Measurements from ENCODE around the gene PTPRE. TPM values are rescaled to one million over a fixed set of nuclear protein-coding genes. Genes with fewer than 3 reads are reported as not detected.

PTPRE gene
- total and polyA plus RNA-seq, 4 donors: 1.5 to 12.5 (median 3.7) TPM

DNA sequence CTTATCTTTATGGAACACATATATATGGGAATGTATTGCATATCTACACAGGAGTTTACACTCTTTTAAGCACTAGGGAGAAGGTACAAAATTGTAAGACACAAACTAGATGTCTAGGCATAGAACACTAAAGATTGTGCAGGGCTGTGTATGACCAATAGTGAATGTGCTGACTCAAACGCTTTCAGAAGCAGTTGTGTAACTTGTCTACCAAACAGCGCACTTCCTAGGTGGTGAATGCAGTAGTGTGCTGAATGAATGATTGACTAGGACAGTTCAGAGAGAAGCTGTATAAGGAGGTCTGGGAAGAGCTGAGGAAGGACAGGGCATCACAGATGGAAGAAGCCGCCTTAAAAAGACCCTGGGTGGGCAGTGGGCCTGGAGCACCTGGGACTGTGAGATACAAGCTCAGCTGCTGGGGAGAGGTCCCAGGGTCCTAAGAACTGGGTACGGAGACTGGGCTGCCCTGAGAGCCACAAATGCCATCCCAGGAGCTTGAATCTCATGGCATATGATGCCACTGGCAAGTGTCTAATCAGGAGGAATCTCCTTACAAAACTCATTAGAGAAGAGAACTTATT lies 28.3 kb upstream of the PTPRE start:
- Histone ChIP-seq H3K4me3 (ENCODE audit: low read depth in 1 of 3, low read length in 3 of 3) (no peak overlapping the region), H3K9ac (ENCODE audit: low read depth in 1 of 2, low read length in 2 of 2) (no peak overlapping the region), H3K36me3 (ENCODE audit: control insufficient read depth in 4 of 4, insufficient read depth in 3 of 4, low read depth in 1 of 4, low read length in 3 of 4) (peaks cover 0 to 19% (median 5%) of the 10 kb centered on the region in 4 donors), H3K27ac (ENCODE audit: low read depth in 1 of 2, low read length in 2 of 2) (no peak overlapping the region), H3K9me3 (ENCODE audit: control insufficient read depth in 4 of 4, low read length in 3 of 4) (no peaks in the 10 kb centered on the region), H3K4me1 (ENCODE audit: control insufficient read depth in 4 of 4, insufficient read depth in 4 of 4, low read length in 3 of 4) (peaks cover 2 to 18% (median 5%) of the 10 kb centered on the region in 4 donors), H3K27me3 (ENCODE audit: control insufficient read depth in 4 of 4, insufficient read depth in 4 of 4, low read length in 3 of 4) (no peaks in the 10 kb centered on the region)
- DNase-seq (ENCODE audit: low spot score): no peak
- 81% methylated on average over 4 of the region's 4 CpGs for WGBS
- TF ChIP-seq RXRA (IDR thresholded peaks at IDR 0.05) (no peak), NR2F2 (IDR thresholded peaks at IDR 0.05) (no peak), FOXA2 (IDR thresholded peaks at IDR 0.05) (no peak), HNF4A (conservative IDR thresholded peaks at IDR 0.05) (no peak)

DNA sequence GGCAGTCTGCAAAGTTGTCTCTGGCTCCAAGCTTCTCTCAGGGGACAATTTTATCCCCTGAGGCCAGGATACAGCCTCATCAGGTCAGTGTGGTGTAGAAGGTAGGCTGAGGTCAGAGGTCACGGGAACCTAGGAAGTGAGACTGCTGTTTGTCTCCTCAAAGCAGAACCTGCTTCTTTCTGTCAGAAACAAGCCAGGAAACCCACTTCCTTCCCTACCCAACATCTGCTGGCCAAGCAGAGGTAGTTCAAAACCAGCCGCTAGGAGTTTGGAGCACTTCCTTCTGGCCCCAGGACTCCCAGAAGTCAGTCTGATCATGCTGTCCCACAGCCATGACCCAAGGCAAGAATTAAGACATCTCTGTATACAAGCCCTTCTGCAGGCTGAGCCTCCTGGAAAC lies 26.3 kb upstream of the PTPRE start:
- Histone ChIP-seq H3K9me3 (ENCODE audit: control insufficient read depth in 4 of 4, low read length in 3 of 4) (no peaks in the 10 kb centered on the region), H3K4me1 (ENCODE audit: control insufficient read depth in 4 of 4, insufficient read depth in 4 of 4, low read length in 3 of 4) (peaks cover 2 to 18% (median 5%) of the 10 kb centered on the region in 4 donors), H3K36me3 (ENCODE audit: control insufficient read depth in 4 of 4, insufficient read depth in 3 of 4, low read depth in 1 of 4, low read length in 3 of 4) (peaks cover 0 to 19% (median 5%) of the 10 kb centered on the region in 4 donors), H3K27me3 (ENCODE audit: control insufficient read depth in 4 of 4, insufficient read depth in 4 of 4, low read length in 3 of 4) (no peaks in the 10 kb centered on the region), H3K27ac (ENCODE audit: low read depth in 1 of 2, low read length in 2 of 2) (peak overlapping the region in 1 of 2 donors; percentile 36), H3K4me3 (ENCODE audit: low read depth in 1 of 3, low read length in 3 of 3) (no peak overlapping the region), H3K9ac (ENCODE audit: low read depth in 1 of 2, low read length in 2 of 2) (no peak overlapping the region)
- WGBS: 61% methylated on average over 2 of the region's 2 CpGs
- no peak for DNase-seq (ENCODE audit: low spot score)
- TF ChIP-seq RXRA (IDR thresholded peaks at IDR 0.05) (no peak), EGR1 (IDR thresholded peaks at IDR 0.05; ENCODE audit: low read depth in 2 of 2) (peak in 1 of 2 donors; percentile 37), GABPA (IDR thresholded peaks at IDR 0.05 in 1 of 2, conservative IDR thresholded peaks at IDR 0.05 in 1 of 2) (no peak), JUND (IDR thresholded peaks at IDR 0.05) (no peak), NR2F2 (IDR thresholded peaks at IDR 0.05) (no peak), RAD21 (IDR thresholded peaks at IDR 0.05) (no peak), FOXA1 (IDR thresholded peaks at IDR 0.05) (no peak), SP1 (IDR thresholded peaks at IDR 0.05) (no peak), FOXA2 (IDR thresholded peaks at IDR 0.05) (no peak), YY1 (IDR thresholded peaks at IDR 0.05) (no peak), HNF4G (IDR thresholded peaks at IDR 0.05) (no peak), TAF1 (conservative IDR thresholded peaks at IDR 0.05) (no peak), HNF4A (conservative IDR thresholded peaks at IDR 0.05) (no peak)
- TF ChIP-seq, protein P1, sequence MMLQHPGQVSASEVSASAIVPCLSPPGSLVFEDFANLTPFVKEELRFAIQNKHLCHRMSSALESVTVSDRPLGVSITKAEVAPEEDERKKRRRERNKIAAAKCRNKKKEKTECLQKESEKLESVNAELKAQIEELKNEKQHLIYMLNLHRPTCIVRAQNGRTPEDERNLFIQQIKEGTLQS (IDR thresholded peaks at IDR 0.05): no peak
- TF ChIP-seq, protein P2, sequence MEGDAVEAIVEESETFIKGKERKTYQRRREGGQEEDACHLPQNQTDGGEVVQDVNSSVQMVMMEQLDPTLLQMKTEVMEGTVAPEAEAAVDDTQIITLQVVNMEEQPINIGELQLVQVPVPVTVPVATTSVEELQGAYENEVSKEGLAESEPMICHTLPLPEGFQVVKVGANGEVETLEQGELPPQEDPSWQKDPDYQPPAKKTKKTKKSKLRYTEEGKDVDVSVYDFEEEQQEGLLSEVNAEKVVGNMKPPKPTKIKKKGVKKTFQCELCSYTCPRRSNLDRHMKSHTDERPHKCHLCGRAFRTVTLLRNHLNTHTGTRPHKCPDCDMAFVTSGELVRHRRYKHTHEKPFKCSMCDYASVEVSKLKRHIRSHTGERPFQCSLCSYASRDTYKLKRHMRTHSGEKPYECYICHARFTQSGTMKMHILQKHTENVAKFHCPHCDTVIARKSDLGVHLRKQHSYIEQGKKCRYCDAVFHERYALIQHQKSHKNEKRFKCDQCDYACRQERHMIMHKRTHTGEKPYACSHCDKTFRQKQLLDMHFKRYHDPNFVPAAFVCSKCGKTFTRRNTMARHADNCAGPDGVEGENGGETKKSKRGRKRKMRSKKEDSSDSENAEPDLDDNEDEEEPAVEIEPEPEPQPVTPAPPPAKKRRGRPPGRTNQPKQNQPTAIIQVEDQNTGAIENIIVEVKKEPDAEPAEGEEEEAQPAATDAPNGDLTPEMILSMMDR (IDR thresholded peaks at IDR 0.05; ENCODE audit: low read depth, low read length, missing input control): no peak
- TF ChIP-seq, protein P3, sequence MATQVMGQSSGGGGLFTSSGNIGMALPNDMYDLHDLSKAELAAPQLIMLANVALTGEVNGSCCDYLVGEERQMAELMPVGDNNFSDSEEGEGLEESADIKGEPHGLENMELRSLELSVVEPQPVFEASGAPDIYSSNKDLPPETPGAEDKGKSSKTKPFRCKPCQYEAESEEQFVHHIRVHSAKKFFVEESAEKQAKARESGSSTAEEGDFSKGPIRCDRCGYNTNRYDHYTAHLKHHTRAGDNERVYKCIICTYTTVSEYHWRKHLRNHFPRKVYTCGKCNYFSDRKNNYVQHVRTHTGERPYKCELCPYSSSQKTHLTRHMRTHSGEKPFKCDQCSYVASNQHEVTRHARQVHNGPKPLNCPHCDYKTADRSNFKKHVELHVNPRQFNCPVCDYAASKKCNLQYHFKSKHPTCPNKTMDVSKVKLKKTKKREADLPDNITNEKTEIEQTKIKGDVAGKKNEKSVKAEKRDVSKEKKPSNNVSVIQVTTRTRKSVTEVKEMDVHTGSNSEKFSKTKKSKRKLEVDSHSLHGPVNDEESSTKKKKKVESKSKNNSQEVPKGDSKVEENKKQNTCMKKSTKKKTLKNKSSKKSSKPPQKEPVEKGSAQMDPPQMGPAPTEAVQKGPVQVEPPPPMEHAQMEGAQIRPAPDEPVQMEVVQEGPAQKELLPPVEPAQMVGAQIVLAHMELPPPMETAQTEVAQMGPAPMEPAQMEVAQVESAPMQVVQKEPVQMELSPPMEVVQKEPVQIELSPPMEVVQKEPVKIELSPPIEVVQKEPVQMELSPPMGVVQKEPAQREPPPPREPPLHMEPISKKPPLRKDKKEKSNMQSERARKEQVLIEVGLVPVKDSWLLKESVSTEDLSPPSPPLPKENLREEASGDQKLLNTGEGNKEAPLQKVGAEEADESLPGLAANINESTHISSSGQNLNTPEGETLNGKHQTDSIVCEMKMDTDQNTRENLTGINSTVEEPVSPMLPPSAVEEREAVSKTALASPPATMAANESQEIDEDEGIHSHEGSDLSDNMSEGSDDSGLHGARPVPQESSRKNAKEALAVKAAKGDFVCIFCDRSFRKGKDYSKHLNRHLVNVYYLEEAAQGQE (IDR thresholded peaks at IDR 0.05): no peak
- TF ChIP-seq, protein P4, sequence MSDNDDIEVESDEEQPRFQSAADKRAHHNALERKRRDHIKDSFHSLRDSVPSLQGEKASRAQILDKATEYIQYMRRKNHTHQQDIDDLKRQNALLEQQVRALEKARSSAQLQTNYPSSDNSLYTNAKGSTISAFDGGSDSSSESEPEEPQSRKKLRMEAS (IDR thresholded peaks at IDR 0.05): peak; percentile 44
- TF ChIP-seq, protein P5, sequence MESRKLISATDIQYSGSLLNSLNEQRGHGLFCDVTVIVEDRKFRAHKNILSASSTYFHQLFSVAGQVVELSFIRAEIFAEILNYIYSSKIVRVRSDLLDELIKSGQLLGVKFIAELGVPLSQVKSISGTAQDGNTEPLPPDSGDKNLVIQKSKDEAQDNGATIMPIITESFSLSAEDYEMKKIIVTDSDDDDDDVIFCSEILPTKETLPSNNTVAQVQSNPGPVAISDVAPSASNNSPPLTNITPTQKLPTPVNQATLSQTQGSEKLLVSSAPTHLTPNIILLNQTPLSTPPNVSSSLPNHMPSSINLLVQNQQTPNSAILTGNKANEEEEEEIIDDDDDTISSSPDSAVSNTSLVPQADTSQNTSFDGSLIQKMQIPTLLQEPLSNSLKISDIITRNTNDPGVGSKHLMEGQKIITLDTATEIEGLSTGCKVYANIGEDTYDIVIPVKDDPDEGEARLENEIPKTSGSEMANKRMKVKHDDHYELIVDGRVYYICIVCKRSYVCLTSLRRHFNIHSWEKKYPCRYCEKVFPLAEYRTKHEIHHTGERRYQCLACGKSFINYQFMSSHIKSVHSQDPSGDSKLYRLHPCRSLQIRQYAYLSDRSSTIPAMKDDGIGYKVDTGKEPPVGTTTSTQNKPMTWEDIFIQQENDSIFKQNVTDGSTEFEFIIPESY (IDR thresholded peaks at IDR 0.05): no peak

Measured in liver (tissue), 9 donors.